Stimulated activated memory B cell treated with anti-CD40 and anti-IgM and Interleukin-4, amounts not matched to agents 10 μg/mL and 1 μg/mL and 100 μg/mL, for 72 hours (primary cell): Measurements from ENCODE around the gene COLEC12.

ENCODE experiments used
- ATAC-seq: fragments of 150-1000 bp; cut with Tn5 transposase; 2 replicates; pipeline ENCODE4 v1.10.0; 2021
- H3K27ac Mint-ChIP-seq: one replicate; pipeline ENCODE4 v1.8.0; 2022; ENCODE audit warnings: mild to moderate bottlenecking, mixed read lengths
- H3K27me3 Mint-ChIP-seq: one replicate; pipeline ENCODE4 v1.8.0; 2022; ENCODE audit warnings: mixed read lengths
- H3K36me3 Mint-ChIP-seq: one replicate; pipeline ENCODE4 v1.8.0; 2022; ENCODE audit warnings: mixed read lengths
- H3K4me1 Mint-ChIP-seq: one replicate; pipeline ENCODE4 v1.8.0; 2022; ENCODE audit warnings: mixed read lengths
- H3K4me3 Mint-ChIP-seq: one replicate; pipeline ENCODE4 v1.8.0; 2022; ENCODE audit warnings: mild to moderate bottlenecking, moderate library complexity, mixed read lengths
- H3K9me3 Mint-ChIP-seq: one replicate; pipeline ENCODE4 v1.8.0; 2022; ENCODE audit warnings: mixed read lengths

The COLEC12 gene

GRCh38 chr18:340044-340443 lies 160.5 kb downstream of the COLEC12 start:
- Mint-ChIP-seq H3K9me3 (no peaks in the 10 kb centered on the region), H3K27ac (no peak overlapping the region), H3K4me1 (no peaks in the 10 kb centered on the region), H3K27me3 (no peaks in the 10 kb centered on the region), H3K4me3 (no peak overlapping the region), H3K36me3 (no peaks in the 10 kb centered on the region)
- ATAC-seq, result no peak

DNA sequence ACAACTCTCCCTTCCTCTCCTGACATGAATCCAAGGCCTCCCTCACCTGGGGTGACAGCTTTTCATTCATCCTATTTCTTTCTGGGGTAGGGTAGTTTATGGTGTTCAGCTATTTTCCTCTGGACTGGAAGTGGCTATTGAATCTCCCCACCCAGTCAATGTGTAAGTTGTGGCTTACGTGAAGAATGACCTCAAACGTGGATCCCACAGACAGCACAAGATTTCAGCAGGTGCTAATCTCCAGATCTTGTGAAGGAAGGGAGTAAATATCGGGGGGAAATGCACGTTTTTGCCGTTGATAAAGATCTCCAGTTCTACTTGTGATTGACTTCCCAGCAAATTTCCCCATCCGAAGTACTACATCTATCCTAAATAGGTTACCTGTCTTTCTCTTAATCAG lies 161.3 kb downstream of the COLEC12 start:
- H3K27ac Mint-ChIP-seq, result no peak overlapping the region

GRCh38 chr18:336713-337112 lies 163.8 kb downstream of the COLEC12 start:
- Mint-ChIP-seq H3K4me3 (no peak overlapping the region), H3K27me3 (peaks cover 17% of the 10 kb centered on the region), H3K4me1 (no peaks in the 10 kb centered on the region), H3K9me3 (no peaks in the 10 kb centered on the region), H3K36me3 (no peaks in the 10 kb centered on the region), H3K27ac (no peak overlapping the region)
- no peak for ATAC-seq

More for the DNA sequence above, 161.3 kb downstream of the COLEC12 start:
- Mint-ChIP-seq H3K9me3 (no peaks in the 10 kb centered on the region), H3K36me3 (no peaks in the 10 kb centered on the region), H3K4me1 (no peaks in the 10 kb centered on the region), H3K27me3 (no peaks in the 10 kb centered on the region), H3K4me3 (no peak overlapping the region)
- ATAC-seq, result no peak

- no peaks in the 10 kb centered on the region for H3K36me3 Mint-ChIP-seq
- no peaks in the 10 kb centered on the region for H3K9me3 Mint-ChIP-seq
- H3K27me3 Mint-ChIP-seq, result peaks cover 24% of the 10 kb centered on the region
- H3K4me3 Mint-ChIP-seq, result no peak overlapping the region
- no peaks in the 10 kb centered on the region for H3K4me1 Mint-ChIP-seq
- ATAC-seq, result no peak
- no peak overlapping the region for H3K27ac Mint-ChIP-seq
These were observed 164.8 kb downstream of the COLEC12 start for GRCh38 chr18:335733-336132.

- Mint-ChIP-seq H3K27ac (no peak overlapping the region), H3K4me1 (no peaks in the 10 kb centered on the region), H3K4me3 (no peak overlapping the region), H3K36me3 (no peaks in the 10 kb centered on the region), H3K9me3 (no peaks in the 10 kb centered on the region), H3K27me3 (peaks cover 30% of the 10 kb centered on the region)
- no peak for ATAC-seq
These were observed 165.8 kb downstream of the COLEC12 start for GRCh38 chr18:334575-335132.

DNA sequence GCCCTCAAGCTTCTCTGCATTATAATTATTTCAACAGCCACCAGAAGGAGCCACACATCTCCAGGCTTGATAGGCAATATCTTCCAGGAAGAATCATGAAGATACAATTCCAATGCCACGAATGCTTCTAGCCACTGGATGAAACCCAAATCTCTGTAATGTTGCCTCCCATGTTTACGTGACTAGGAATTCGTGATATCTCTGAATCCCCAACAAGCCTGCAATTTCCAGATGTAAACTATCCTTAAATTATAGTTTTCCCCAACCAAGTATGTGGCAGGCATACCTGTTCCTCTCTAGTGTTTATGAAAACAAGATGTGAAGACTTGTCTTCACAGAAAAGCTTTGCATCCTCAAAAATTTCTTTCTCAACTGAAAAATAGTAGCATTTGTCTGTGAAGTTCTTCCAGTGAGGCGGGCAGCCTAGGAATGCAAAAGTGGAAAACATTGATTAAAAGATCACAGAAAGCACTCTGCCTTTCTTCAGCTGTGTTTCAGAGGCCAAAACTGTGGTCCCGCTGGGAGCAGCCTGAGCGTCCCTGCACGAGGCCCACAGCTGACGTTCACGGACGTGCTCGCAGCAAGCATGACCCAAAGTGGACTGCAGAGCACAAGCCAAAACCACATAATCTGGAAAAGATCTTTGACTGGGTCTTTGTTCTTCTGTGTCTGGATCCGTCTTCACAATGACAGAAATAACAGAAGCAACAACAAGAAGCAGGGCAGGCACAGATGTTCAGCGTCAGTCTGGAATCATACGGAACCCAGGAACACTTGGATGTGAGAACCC lies 167.6 kb downstream of the COLEC12 start:
- no peaks in the 10 kb centered on the region for H3K36me3 Mint-ChIP-seq
- H3K4me3 Mint-ChIP-seq, result no peak overlapping the region
- peaks cover 37% of the 10 kb centered on the region for H3K27me3 Mint-ChIP-seq
- H3K4me1 Mint-ChIP-seq, result no peaks in the 10 kb centered on the region
- H3K27ac Mint-ChIP-seq, result no peak overlapping the region
- H3K9me3 Mint-ChIP-seq, result no peaks in the 10 kb centered on the region
- ATAC-seq, result no peak

GRCh38 chr18:332007-332406 lies 168.5 kb downstream of the COLEC12 start:
- H3K4me3 Mint-ChIP-seq, result no peak overlapping the region
- H3K36me3 Mint-ChIP-seq, result no peaks in the 10 kb centered on the region
- H3K27me3 Mint-ChIP-seq, result peaks cover 37% of the 10 kb centered on the region
- H3K4me1 Mint-ChIP-seq, result no peaks in the 10 kb centered on the region
- H3K9me3 Mint-ChIP-seq, result no peaks in the 10 kb centered on the region
- no peak overlapping the region for H3K27ac Mint-ChIP-seq
- ATAC-seq, result no peak

GRCh38 chr18:331221-331821 lies 169.2 kb downstream of the COLEC12 start:
- no peak overlapping the region for H3K27ac Mint-ChIP-seq
- no peak for ATAC-seq

DNA sequence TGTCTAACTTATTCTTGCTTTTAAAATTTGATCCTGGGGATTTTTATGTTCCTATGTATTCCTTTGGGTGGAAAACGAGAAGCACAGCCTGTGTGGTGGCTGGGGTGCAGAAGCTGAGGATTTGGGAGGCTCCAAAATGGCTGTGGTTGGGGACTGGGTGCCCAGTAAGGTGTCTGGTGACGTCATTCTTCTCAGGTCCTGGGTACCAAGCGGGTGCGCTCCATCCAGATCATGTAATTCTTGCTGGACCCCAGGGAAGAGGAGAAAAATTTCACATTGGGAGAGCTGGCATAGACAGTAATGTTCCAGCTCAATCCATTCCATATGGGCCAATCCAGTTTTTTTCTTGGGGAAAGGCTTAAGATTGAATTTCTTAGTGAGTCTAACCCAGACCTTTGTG lies 171.6 kb downstream of the COLEC12 start:
- H3K4me3 Mint-ChIP-seq, result no peak overlapping the region

More at GRCh38 chr18:331221-331821, 169.2 kb downstream of the COLEC12 start:
- Mint-ChIP-seq H3K36me3 (no peaks in the 10 kb centered on the region), H3K9me3 (no peaks in the 10 kb centered on the region), H3K4me1 (no peaks in the 10 kb centered on the region), H3K4me3 (no peak overlapping the region), H3K27me3 (peaks cover 37% of the 10 kb centered on the region)

DNA sequence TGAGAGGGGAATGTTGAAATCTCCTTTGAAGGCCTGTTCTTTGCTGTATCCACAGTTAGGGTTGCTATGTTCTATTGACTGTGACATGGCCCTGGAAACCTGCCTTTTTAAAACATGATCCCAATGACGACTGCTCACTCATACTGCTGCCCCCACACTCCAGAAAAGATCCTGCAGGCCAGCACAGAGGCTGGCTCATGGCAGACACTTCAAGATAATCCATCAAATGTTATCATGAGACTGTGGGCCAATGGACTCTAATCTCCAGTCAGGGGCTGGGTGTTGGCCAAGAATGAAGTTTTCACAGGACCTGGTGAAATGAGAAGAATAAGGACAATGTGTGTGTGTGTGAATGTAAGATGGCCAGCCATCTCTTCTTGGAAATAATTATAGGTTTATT lies 173.7 kb downstream of the COLEC12 start:
- H3K27ac Mint-ChIP-seq, result no peak overlapping the region
- H3K36me3 Mint-ChIP-seq, result no peaks in the 10 kb centered on the region
- no peak for ATAC-seq
- peaks cover 6% of the 10 kb centered on the region for H3K4me1 Mint-ChIP-seq
- peaks cover 20% of the 10 kb centered on the region for H3K27me3 Mint-ChIP-seq
- no peaks in the 10 kb centered on the region for H3K9me3 Mint-ChIP-seq
- H3K4me3 Mint-ChIP-seq, result no peak overlapping the region

More for the DNA sequence above, 171.6 kb downstream of the COLEC12 start:
- ATAC-seq, result no peak
- Mint-ChIP-seq H3K36me3 (no peaks in the 10 kb centered on the region), H3K27ac (no peak overlapping the region), H3K4me1 (no peaks in the 10 kb centered on the region), H3K27me3 (peaks cover 37% of the 10 kb centered on the region), H3K9me3 (no peaks in the 10 kb centered on the region)

- H3K4me3 Mint-ChIP-seq, result no peak overlapping the region
- peaks cover 6% of the 10 kb centered on the region for H3K4me1 Mint-ChIP-seq
- no peaks in the 10 kb centered on the region for H3K9me3 Mint-ChIP-seq
- no peak for ATAC-seq
- H3K27me3 Mint-ChIP-seq, result no peaks in the 10 kb centered on the region
- H3K27ac Mint-ChIP-seq, result no peak overlapping the region
- H3K36me3 Mint-ChIP-seq, result no peaks in the 10 kb centered on the region
These were observed 177.3 kb downstream of the COLEC12 start for GRCh38 chr18:323253-323622.

GRCh38 chr18:321865-322467 lies 178.5 kb downstream of the COLEC12 start:
- Mint-ChIP-seq H3K27me3 (no peaks in the 10 kb centered on the region), H3K4me1 (peaks cover 6% of the 10 kb centered on the region), H3K9me3 (no peaks in the 10 kb centered on the region), H3K27ac (no peak overlapping the region), H3K4me3 (no peak overlapping the region), H3K36me3 (no peaks in the 10 kb centered on the region)
- no peak for ATAC-seq

DNA sequence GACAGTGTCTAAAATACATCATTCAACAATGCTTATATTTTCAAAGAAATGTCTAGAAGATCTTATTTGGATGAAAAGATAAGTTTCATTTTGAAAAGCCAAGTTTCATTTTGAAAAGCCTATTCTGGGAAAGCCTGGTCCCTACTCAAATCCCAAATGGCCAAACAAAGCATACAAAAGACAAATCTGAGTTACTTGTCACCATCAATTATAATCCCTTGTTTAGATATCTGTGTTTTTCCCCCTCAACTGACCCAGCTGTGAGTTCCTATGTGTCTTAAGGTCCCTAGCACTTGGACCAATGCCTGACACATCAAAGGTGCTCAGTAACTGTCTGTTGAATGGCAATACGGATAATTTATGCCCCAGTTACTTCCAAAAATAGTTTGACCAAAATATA lies 180.3 kb downstream of the COLEC12 start:
- no peak for ATAC-seq
- no peak overlapping the region for H3K27ac Mint-ChIP-seq
- H3K4me1 Mint-ChIP-seq, result peaks cover 6% of the 10 kb centered on the region
- no peaks in the 10 kb centered on the region for H3K9me3 Mint-ChIP-seq
- H3K4me3 Mint-ChIP-seq, result no peak overlapping the region
- H3K27me3 Mint-ChIP-seq, result no peaks in the 10 kb centered on the region
- no peaks in the 10 kb centered on the region for H3K36me3 Mint-ChIP-seq

DNA sequence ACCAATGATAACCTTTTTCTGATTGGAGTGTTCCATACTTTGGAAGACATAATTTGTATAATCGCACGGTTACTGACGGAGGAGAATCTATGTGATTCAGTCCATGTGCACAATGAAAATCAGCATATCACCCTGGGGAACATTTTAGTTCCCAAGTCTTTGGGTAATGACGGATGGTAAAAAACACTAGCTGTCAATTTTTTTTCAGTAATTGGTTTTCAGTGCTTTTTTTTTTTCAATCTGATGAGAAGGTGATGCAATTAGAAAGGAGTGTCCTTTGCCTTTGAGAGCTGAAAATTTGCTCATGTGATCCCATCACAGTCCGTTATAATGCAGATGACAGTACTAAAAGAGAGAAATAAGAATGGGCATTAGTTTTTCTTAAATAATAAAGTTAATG lies 180.8 kb downstream of the COLEC12 start:
- H3K36me3 Mint-ChIP-seq, result no peaks in the 10 kb centered on the region
- no peaks in the 10 kb centered on the region for H3K27me3 Mint-ChIP-seq
- no peaks in the 10 kb centered on the region for H3K9me3 Mint-ChIP-seq
- H3K4me1 Mint-ChIP-seq, result peaks cover 6% of the 10 kb centered on the region
- no peak overlapping the region for H3K27ac Mint-ChIP-seq
- no peak overlapping the region for H3K4me3 Mint-ChIP-seq
- no peak for ATAC-seq

DNA sequence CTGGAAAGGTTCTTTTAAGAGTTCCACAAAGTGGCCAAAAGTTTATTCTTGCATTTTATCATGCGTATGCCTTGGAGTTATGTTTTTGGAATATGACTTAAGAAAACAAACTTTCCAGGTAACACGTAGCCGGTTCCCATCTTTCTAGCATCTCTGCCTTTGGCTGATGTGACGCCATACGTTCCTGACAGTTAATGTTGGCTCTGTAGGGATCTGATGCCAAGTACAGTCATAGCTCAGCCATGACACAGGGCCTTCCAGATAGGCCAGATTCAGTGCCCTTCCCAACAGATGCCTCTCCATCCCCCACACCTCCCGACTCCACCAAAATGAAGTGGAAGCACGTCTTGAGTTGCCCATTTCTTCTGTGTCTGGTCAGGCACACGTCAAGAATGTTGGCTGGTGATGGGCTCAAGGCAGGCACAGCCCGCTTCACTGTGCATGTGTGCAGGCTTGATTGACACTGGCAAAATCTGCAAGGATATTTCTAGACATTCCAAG lies 181.7 kb downstream of the COLEC12 start:
- no peaks in the 10 kb centered on the region for H3K9me3 Mint-ChIP-seq
- H3K4me1 Mint-ChIP-seq, result peaks cover 6% of the 10 kb centered on the region
- H3K4me3 Mint-ChIP-seq, result no peak overlapping the region
- no peak for ATAC-seq
- no peaks in the 10 kb centered on the region for H3K36me3 Mint-ChIP-seq
- H3K27me3 Mint-ChIP-seq, result no peaks in the 10 kb centered on the region
- no peak overlapping the region for H3K27ac Mint-ChIP-seq
